SKM-1 (cell line): ENCODE measurements around the gene TNS2.
"Not testable (repeated sequence)": the region's sequence is repeated elsewhere in the genome, so short reads cannot be mapped to it uniquely, and the experiment has no call there.

Source experiments
- DNase-seq: peaks from one replicate; lab custom pipeline; 2025; ENCODE audit not compliant: unreplicated experiment; lab: John Stamatoyannopoulos, UW

The TNS2 gene, protein sequence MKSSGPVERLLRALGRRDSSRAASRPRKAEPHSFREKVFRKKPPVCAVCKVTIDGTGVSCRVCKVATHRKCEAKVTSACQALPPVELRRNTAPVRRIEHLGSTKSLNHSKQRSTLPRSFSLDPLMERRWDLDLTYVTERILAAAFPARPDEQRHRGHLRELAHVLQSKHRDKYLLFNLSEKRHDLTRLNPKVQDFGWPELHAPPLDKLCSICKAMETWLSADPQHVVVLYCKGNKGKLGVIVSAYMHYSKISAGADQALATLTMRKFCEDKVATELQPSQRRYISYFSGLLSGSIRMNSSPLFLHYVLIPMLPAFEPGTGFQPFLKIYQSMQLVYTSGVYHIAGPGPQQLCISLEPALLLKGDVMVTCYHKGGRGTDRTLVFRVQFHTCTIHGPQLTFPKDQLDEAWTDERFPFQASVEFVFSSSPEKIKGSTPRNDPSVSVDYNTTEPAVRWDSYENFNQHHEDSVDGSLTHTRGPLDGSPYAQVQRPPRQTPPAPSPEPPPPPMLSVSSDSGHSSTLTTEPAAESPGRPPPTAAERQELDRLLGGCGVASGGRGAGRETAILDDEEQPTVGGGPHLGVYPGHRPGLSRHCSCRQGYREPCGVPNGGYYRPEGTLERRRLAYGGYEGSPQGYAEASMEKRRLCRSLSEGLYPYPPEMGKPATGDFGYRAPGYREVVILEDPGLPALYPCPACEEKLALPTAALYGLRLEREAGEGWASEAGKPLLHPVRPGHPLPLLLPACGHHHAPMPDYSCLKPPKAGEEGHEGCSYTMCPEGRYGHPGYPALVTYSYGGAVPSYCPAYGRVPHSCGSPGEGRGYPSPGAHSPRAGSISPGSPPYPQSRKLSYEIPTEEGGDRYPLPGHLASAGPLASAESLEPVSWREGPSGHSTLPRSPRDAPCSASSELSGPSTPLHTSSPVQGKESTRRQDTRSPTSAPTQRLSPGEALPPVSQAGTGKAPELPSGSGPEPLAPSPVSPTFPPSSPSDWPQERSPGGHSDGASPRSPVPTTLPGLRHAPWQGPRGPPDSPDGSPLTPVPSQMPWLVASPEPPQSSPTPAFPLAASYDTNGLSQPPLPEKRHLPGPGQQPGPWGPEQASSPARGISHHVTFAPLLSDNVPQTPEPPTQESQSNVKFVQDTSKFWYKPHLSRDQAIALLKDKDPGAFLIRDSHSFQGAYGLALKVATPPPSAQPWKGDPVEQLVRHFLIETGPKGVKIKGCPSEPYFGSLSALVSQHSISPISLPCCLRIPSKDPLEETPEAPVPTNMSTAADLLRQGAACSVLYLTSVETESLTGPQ (N-terminal part only)

DNA sequence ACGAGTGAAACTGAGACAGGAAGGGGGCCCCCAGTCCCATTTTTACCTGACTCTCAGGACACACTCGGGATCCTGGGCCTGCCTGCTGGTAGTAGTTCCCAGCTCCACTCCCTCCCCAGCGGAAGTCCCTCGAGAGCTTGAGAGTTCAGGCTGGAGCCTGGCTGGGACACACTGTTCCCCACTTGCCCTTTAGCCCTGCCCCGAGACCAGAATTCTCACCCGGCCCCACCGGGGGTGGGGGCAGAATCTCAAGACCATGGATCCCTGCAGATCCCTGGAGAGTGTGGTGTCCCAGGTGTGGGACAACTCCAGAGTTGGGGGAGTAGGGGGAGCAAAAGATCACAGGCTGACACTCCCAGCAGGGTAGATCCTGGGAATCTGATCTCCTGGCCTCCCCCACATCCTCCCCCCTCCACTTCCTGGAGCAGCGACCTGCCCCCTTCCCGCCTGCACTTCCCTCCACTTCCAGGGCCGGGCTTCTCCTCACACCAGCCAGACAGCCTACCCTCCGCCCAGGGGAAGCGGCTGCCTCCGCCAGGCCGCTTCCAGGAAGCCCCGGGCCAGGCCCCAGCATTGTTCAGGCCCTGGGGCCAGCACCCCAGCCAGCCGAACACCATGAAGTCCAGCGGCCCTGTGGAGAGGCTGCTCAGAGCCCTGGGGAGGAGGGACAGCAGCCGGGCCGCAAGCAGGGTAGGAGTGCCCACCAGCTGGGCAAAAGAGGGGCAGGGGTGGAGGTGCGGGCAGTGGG, at the start of gene TNS2:
Gene TNS2 (plus strand): TSS at position 495 of the 748 bp plus-strand sequence. CDS start 121 bp downstream, at position 616.
- DNase-seq: no peak

DNA sequence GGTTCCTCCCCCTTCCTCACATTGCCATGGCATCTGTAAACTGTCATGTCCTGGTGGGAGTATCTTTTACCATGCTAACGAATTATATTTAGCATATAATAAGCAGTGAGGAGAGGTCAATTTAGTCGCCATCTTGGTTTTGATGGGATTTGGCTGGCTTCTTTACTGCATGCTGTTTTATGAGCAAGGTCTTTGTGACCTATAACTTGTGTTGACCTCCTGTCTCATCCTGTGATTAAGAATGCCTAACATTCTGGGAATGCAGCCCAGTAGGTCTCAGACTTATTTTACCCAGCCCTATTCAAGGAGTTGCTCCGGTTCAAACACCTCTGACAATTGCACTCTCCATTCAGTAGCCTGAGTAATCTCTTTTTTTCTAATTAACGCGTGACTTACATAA, 45.7 kb upstream of the TNS2 start:
- DNase-seq: no peak

DNA sequence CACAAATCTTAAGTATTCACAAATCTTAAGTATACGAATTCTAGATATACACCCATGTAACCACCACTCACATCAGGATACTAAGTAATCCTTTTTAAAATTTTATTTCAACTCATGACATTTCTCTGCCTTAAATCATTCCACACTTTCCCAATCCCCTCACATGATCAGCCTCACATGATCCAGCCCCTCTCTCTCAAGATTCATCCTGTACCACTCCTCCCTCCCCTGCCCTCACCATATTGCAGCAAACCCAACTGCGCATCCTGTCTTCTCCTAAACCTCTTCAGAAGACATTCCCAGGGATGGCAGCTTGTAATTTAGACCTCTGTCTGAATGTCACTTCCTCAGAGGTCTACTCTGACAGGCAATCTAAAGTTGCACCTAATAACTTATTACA, 45.3 kb upstream of the TNS2 start:
- no peak for DNase-seq

DNA sequence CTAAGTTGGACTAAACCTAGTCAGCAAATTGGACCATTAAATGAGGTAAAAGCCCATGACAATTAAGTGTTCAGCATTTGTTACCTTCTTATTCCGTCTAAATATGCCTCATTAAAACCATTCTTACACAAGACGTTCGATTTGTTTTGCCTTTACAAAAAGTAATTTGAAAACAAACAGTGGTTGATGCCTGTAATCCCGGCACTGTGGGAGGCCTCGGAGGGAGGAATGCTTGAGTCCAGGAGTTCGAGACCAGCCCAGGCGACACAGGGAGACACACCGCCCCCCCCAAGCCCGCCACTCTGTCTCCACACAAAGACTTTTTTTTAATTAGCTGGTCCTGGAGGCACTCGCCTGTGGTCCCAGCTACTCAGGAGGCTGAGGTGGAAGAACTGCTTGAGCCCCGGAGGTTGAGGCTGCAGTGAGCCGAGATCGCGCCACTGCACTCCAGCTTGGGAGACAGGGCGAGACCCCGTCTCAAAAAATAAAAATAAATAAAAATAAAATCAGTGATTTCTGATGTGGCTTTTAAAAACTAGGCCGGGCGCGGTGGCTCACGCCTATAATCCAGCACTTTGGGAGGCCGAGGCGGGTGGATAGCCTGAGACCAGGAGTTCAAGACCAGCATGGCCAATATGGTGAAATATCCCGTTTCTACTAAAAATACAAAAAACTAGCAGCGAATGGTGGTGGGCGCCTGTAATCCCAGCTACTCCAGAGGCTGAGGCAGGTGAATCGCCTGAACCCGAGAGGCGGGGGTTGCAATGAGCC, 44.5 kb upstream of the TNS2 start:
- no peak for DNase-seq

DNA sequence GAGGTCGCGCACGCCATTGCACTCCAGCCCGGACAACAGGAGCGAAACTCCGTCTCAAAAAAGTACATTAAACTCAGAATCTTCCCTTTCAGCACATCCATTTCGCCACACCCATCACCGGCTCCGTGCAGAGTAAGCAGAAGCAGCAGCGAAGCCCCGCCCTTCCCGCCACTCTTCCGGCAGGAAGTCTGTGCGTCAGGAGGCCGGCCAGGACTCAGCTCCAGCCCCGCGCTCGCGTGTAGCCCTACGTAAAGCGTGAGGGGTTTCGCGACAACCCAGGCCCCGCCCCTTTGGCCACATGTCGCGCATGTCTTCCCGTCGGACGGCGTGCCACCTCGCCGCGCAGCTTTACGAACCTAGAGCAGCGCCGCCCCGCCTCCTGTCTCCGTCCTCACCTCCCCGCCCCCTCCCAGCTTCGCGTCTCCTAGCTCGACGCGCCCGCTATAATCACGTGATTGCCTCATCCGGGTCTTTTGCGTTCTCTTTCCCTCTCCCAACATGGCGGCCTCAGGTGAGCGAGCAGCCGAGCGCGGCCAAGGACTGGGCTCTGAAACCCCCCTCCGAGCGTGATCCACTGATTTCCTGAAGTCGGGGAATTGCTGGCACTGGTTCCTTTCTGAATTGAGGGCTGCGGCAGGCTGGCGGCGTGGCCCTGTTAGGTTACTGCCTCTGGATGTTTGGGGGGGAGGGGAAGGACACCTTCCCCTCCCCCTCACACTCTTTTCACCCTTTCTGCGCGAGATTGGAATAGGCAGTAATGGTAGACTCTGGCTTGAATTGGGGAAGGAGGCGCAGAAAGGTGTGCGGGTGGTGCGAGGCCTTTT, 43.7 kb upstream of the TNS2 start, which contains the start of gene EIF4B:
Gene EIF4B (plus strand): TSS at position 471 of the 824 bp plus-strand sequence. CDS start 28 bp downstream, at position 499.
- DNase-seq: peak; percentile 87

DNA sequence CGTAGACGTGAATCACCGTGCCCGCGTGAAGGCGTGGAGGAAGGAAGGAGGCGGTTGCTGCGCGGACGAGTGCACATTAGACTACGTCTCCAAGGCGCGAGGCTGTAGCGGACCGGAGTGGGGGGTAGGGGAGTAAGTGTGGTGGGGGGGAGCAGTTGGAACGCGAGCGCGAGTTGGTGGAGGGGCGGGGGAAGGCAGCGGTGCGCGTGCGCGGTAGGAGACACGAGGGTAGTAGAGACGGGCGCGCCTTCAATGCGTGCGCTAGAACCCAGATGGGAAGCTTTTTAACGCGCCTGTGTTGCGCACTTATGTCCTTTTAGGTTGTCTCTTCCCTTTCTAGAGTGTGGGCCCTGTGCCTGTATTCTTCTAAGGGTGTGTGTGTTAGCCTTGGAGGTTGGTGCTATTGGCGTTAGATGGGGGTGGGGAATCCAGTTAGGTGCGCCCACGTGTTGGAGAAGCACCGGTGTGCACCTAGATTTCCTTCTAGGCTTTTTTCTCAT, 43.0 kb upstream of the TNS2 start:
- DNase-seq: no peak

DNA sequence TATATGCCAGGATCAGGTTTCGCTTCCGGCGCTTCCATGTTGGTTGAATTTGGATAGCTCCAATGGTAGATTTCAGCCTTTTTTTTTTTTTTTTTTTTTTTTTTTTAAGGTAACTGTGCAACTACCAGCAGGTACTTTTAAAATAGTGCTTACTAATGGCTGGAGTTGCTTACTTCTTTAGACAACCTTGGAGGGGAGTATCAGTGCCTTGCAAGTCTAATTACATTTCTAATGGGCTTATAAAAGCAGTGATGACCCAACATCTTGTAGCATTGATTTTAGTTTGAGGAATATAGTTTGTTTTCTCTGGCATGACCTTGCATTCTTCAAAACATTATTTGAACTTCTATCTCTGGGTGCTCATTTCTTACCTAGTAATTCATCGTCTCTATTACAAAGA, 42.5 kb upstream of the TNS2 start:
- DNase-seq: no peak

DNA sequence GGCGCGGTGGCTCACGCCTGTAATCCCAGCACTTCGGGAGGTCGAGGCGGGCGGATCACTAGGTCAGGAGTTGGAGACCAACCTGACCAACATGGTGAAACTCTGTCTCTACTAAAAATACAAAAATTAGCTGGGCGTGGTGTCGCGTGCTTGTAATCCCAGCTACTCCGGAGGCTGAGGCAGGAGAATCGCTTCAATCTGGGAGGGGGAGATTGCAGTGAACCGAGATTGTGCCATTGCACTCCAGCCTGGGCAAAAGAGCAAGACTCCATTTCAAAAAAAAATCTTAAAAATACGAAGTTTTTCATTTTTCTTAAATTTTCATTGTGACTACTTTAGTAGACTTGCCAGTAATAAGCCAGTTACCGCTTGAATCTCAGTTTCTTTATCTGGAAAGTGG, 41.1 kb upstream of the TNS2 start:
- DNase-seq: not testable (repeated sequence)

DNA sequence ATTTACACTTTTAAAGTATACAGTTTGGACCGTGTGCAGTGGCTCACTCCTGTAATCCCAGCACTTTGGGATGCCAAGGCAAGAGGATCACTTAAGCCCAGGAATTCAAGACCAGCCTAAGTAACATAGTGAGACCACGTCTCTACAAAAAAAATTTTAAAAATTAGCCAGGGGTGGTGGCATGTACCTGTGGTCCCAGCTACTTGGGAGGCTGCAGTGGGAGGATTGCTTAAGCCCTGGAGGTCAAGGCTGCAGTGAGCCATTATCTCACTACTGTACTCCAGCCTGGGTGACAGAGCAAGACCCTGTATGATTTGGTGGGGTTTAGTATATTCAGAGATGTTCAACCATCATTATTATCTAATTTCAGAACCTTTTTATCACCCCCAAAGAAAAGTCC, 38.9 kb upstream of the TNS2 start:
- no peak for DNase-seq

DNA sequence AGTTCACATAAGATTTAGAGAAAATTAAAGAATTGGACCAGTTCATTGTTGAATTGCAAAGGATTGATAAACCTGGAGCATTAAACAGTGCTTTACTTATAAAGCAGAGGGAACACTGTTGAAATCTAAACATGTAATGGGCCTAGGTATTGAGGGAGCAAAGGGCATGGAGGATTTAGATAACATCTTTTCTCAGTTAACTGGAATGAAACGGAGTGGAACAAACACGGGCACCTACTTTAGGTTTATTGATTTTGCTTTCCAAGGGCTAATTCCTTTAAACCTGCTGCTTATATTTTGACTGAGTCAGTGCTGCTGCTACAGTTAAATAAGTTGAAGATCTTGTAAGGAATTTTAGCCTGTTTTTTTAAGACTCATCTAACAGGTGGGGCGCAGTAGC, 38.0 kb upstream of the TNS2 start:
- no peak for DNase-seq

DNA sequence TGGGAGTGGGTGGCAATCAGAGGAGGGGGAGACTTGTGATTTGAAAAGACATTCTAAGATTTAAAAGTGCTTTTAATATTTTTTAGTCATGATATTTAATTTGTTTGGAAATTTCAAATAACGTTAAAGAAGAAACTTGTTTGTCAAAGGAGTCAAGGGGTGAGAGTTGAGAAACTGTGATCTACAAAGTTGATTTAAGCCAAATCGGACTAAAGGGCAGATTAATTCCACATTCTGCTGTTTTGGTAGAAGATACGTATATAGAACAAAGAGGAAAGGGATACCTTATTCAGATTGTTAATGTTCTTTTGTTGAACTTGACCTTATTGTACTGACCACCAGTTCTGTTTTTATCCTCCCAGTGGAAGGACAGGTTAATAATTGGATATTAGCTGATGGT, 36.9 kb upstream of the TNS2 start:
- no peak for DNase-seq

DNA sequence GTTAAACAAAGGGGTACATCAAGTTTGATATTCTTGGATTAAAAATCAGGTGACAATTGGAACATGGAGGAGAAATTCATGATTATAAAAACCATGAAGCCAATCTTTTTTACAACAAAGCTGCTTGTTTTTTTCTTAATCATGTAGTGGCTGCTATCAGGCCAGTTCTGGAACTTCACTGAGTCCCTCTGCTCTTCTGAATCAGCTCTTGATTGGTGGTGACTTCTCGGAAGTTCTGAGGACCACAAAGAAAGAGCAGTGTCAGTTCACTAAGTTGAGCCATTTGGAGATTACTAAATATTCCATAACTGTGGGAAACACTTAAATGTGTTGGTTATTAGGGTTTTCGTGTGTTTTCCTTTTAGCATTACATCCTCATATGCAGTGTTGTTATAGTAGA, 35.2 kb upstream of the TNS2 start:
- no peak for DNase-seq

DNA sequence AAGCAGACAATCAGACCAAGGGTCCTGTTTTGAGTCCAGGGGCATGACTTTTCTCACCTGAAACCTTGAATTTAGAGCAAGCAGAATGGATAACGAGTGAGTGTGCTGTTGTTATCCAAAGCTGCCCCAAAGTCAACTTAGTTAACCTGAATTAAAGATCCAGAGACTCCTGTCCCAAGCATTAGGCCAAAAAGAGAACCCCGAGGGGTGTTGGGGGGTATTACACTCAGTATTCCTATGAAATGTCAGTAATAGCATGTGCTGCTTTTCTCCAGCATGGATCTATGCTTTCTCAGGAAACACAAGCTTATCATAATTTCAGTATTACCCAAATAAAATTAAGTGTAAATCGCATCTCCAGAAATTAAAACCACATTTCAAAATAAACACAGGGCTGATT, 24.6 kb upstream of the TNS2 start:
- no peak for DNase-seq

DNA sequence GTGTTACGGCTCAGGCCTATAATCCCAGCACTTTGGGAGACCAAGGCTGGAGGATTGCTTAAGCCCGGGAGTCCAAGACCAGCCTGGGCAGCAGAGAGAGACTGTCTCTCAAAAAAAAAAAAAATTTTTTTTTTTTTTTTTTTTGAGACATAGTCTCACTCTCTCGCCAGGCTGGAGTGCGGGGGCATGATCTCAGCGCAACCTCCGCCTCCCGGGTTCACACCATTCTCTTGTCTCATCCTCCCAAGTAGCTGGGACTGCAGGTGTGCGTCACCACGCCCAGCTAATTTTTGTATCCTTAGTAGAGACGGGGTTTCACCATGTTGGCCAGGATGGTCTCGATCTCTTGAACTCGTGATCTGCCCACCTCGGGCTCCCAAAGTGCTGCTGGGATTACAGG, 22.9 kb upstream of the TNS2 start:
- not testable (repeated sequence) for DNase-seq

DNA sequence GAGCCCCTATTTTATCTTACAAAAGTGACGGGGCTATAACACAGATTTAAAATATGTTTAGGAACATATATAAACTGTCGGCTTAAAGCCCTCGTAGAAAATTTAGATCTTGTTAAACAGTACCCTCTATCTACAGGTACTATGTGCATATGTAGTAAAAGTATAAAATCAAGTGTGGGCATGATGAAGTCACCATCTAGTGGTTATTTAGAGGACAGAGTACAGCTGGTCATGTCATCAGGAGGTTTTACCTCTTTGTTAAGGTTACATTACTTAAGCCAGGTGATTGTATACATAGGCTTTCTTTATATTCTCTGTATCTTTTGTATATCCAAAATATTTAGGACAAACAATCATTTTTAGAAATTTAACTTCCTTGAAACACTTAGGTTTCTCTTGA, 18.2 kb upstream of the TNS2 start:
- DNase-seq: no peak

DNA sequence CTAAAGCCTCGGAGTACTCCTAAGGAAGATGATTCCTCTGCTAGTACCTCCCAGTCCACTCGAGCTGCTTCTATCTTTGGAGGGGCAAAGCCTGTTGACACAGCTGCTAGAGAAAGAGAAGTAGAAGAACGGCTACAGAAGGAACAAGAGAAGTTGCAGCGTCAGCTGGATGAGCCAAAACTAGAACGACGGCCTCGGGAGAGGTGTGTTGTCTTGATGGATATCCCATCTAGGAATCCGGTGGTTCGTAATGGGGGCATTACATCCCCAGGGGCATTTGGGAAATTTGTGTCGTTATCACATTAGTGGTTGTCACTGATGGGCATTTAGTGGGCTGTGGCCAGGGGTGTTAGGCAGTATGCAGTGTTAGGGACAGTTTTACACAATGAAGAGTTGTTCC, 16.0 kb upstream of the TNS2 start:
- not testable (repeated sequence) for DNase-seq

DNA sequence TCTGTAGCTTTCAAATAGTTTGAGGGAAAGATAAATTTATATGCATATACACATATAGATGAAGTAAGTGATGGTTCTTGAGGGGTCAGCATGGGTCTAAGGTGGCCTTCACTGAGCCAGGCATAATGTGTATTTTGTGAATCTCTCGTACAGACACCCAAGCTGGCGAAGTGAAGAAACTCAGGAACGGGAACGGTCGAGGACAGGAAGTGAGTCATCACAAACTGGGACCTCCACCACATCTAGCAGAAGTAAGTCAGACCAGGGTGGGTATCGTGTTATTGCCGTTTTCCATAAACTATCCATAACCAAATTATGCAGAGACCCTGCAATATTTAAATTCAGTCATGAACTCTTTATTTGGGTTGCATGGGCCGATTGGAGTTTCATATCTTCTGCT, 15.4 kb upstream of the TNS2 start:
- DNase-seq: no peak

DNA sequence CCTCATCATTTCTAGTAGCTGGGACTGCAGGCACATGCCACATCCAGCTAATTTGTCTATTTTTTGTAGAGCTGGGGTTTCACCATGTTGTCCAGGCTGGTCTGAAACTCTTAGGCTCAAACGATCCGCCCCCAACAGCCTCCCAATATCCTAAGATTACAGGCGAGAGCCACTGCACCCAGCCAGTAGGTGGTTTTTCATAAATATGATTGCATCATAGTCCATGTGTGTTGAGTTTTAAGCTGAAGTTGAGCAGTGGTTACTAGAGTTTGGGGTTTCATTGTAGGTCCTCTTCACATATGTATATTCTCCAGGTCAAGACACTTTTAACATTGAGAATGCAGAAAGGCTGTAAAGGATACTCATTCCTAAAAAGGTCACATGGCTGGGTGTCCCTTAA, 13.1 kb upstream of the TNS2 start:
- no peak for DNase-seq

DNA sequence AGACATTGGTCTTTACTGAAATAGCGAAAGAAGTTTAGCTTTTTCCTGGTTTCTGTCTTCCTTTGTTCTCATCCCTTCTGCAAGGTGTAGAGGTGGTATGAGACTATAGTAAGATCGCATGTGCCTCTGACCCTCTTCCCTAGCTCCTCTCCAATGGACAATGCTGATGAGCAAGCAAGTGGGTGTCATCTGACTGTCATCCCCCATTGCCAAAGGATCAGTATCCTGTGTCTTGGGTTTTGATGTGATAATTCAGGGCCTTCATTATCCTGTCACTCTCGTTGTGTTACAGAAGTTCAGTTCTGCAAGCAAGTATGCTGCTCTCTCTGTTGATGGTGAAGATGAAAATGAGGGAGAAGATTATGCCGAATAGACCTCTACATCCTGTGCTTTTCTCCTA, 10.0 kb upstream of the TNS2 start:
- no peak for DNase-seq
